DOHH2 (cell line): ENCODE measurements around the gene SRGAP1.

ENCODE experiments used
- H3F3A ChIP-seq: fragments of 200-600 bp; sonication (generic), shearing (Covaris generic); 2 replicates; pipeline ENCODE4 v1.6.0; 2016; ENCODE audit warnings: antibody characterized with exemption, mild to moderate bottlenecking; ENCODE audit not compliant: control insufficient read depth, insufficient read depth
- H3K27ac ChIP-seq: fragments of 200-600 bp; sonication (generic); 2 replicates; pipeline ENCODE4 v1.5.1; 2014; ENCODE audit warnings: low read depth, mild to moderate bottlenecking, low read length, moderate library complexity
- H3K27me3 ChIP-seq: fragments of 200-600 bp; sonication (generic); 2 replicates; pipeline ENCODE4 v1.6.1; 2014; ENCODE audit warnings: mild to moderate bottlenecking, low read length, mixed read lengths; ENCODE audit not compliant: control insufficient read depth
- H3K36me3 ChIP-seq: fragments of 200-600 bp; sonication (generic); 2 replicates; pipeline ENCODE4 v1.6.1; 2014; ENCODE audit warnings: mild to moderate bottlenecking, low read length, moderate library complexity, mixed read lengths; ENCODE audit not compliant: control insufficient read depth
- H3K4me1 ChIP-seq: fragments of 200-600 bp; sonication (generic); 2 replicates; pipeline ENCODE4 v1.6.1; 2014; ENCODE audit warnings: mild to moderate bottlenecking, low read length, mixed read lengths; ENCODE audit not compliant: control insufficient read depth
- H3K4me2 ChIP-seq: fragments of 200-600 bp; sonication (generic); 2 replicates; pipeline ENCODE4 v1.6.0; 2014; ENCODE audit warnings: mild to moderate bottlenecking, low read length, moderate library complexity
- H3K4me3 ChIP-seq: fragments of 200-600 bp; sonication (generic); 2 replicates; pipeline ENCODE4 v1.5.1; 2014; ENCODE audit warnings: mild to moderate bottlenecking, low read length, mixed read lengths
- H3K79me2 ChIP-seq: fragments of 200-600 bp; sonication (generic); 2 replicates; pipeline ENCODE4 v1.6.1; 2014; ENCODE audit warnings: mild to moderate bottlenecking, low read length, mixed read lengths; ENCODE audit not compliant: control insufficient read depth
- H3K9me2 ChIP-seq: fragments of 200-600 bp; sonication (generic); replicated peaks from 2 replicates; pipeline ENCODE4 v1.6.1; 2014; ENCODE audit warnings: mild to moderate bottlenecking, low read length, mixed read lengths; ENCODE audit not compliant: control insufficient read depth
- H3K9me3 ChIP-seq: fragments of 200-600 bp; sonication (generic); 2 replicates; pipeline ENCODE4 v1.6.1; 2014; ENCODE audit warnings: antibody characterized with exemption, low read length, mixed read lengths; ENCODE audit not compliant: control insufficient read depth, insufficient read depth
- H4K20me1 ChIP-seq: fragments of 200-600 bp; sonication (generic); 2 replicates; pipeline ENCODE4 v1.6.0; 2014; ENCODE audit warnings: low read depth, mild to moderate bottlenecking, antibody characterized with exemption, low read length, moderate library complexity; ENCODE audit not compliant: control insufficient read depth, insufficient read depth
- CTCF ChIP-seq: fragments of 200-600 bp; sonication (generic); IDR thresholded peaks from one replicate; pipeline ENCODE4 v1.5.1; 2014; ENCODE audit warnings: antibody characterized with exemption, mild to moderate bottlenecking, low read depth, low read length; ENCODE audit not compliant: poor library complexity, severe bottlenecking
- EZH2phosphoT487 ChIP-seq: fragments of 200-600 bp; sonication (generic); IDR thresholded peaks from 2 replicates; pipeline ENCODE4 v1.6.1; 2017; ENCODE audit warnings: borderline replicate concordance, mild to moderate bottlenecking, antibody characterized with exemption, low read length, moderate library complexity, mixed read lengths

SRGAP1 gene

GRCh38 chr12:64088431-64089349, 244.2 kb downstream of the SRGAP1 start:
- no peak overlapping the region for H3K27ac ChIP-seq
- no peaks in the 10 kb centered on the region for H3K9me2 ChIP-seq
- no peak overlapping the region for H3K4me3 ChIP-seq
- H3K4me1 ChIP-seq = peaks cover 5% of the 10 kb centered on the region
- no peaks in the 10 kb centered on the region for H3K36me3 ChIP-seq
- no peak for TF ChIP-seq CTCF
- TF ChIP-seq EZH2phosphoT487 = no peak
- no peak overlapping the region for H3K4me2 ChIP-seq
- H3K79me2 ChIP-seq = no peaks in the 10 kb centered on the region
- no peaks in the 10 kb centered on the region for H3K27me3 ChIP-seq
- H3K9me3 ChIP-seq = no peaks in the 10 kb centered on the region
- H3F3A ChIP-seq = no peaks in the 10 kb centered on the region
- no peaks in the 10 kb centered on the region for H4K20me1 ChIP-seq

- H3K4me1 ChIP-seq = peaks cover 5% of the 10 kb centered on the region
- H3K27me3 ChIP-seq = no peaks in the 10 kb centered on the region
- H3F3A ChIP-seq = no peaks in the 10 kb centered on the region
- TF ChIP-seq CTCF = no peak
- TF ChIP-seq EZH2phosphoT487 = no peak
- no peak overlapping the region for H3K4me2 ChIP-seq
- H3K9me2 ChIP-seq = no peaks in the 10 kb centered on the region
- H3K27ac ChIP-seq = no peak overlapping the region
- no peaks in the 10 kb centered on the region for H3K36me3 ChIP-seq
- no peaks in the 10 kb centered on the region for H3K79me2 ChIP-seq
- no peaks in the 10 kb centered on the region for H4K20me1 ChIP-seq
- H3K4me3 ChIP-seq = no peak overlapping the region
- no peaks in the 10 kb centered on the region for H3K9me3 ChIP-seq
Measured at GRCh38 chr12:64090047-64090446, 245.5 kb downstream of the SRGAP1 start.

GRCh38 chr12:64091186-64091585, 246.7 kb downstream of the SRGAP1 start:
- H3K4me3 ChIP-seq = no peak overlapping the region
- no peak overlapping the region for H3K4me2 ChIP-seq
- H3K79me2 ChIP-seq = no peaks in the 10 kb centered on the region
- no peaks in the 10 kb centered on the region for H3K9me3 ChIP-seq
- no peaks in the 10 kb centered on the region for H3K36me3 ChIP-seq
- H3K27ac ChIP-seq = no peak overlapping the region
- no peaks in the 10 kb centered on the region for H3F3A ChIP-seq
- no peaks in the 10 kb centered on the region for H3K27me3 ChIP-seq
- TF ChIP-seq EZH2phosphoT487 = no peak
- TF ChIP-seq CTCF = no peak
- no peaks in the 10 kb centered on the region for H4K20me1 ChIP-seq
- H3K4me1 ChIP-seq = peaks cover 5% of the 10 kb centered on the region
- no peaks in the 10 kb centered on the region for H3K9me2 ChIP-seq
